K562 (cell line): ENCODE results near the gene RSRC1.

ENCODE experiments used
- FOSL1 ChIP-seq: fragments of 200-800 bp; sonication (Bioruptor generic); conservative IDR thresholded peaks from 2 replicates; pipeline ENCODE4 v1.6.1; 2016; ENCODE audit warnings: missing genetic modification characterization, missing compliant biosample characterization
- POLR2A ChIP-seq: fragments of 450-650 bp; conservative IDR thresholded peaks from 2 replicates; pipeline ENCODE4 v1.6.1; 2016
- POLR2AphosphoS5 ChIP-seq: IDR thresholded peaks from 2 replicates; pipeline ENCODE4 v1.6.1; 2011; ENCODE audit warnings: mild to moderate bottlenecking, low read depth, low read length, moderate library complexity; ENCODE audit not compliant: control insufficient read depth, insufficient read depth
- RAD21 ChIP-seq, 2 experiments: fragments of 250-450 bp in 1 of 2; fragments of 450-650 bp in 1 of 2; sonication (Bioruptor Pico) in 1 of 2; formaldehyde crosslinking in 1 of 2; IDR thresholded peaks in 1 of 2; conservative IDR thresholded peaks in 1 of 2; 2 replicates each; pipeline versions ENCODE4 v1.4.0 to v1.8.0; 2020 to 2022; ENCODE audit warnings: mild to moderate bottlenecking in 2 of 2, moderate library complexity in 1 of 2
- RBBP5 ChIP-seq: fragments of 200-600 bp; sonication (generic); IDR thresholded peaks from 2 replicates; pipeline ENCODE4 v1.6.1; 2012; ENCODE audit warnings: borderline replicate concordance, mild to moderate bottlenecking, low read length, control low read depth, inconsistent platforms; ENCODE audit not compliant: insufficient read depth, poor library complexity, severe bottlenecking
- SIX5 ChIP-seq, 2 experiments: IDR thresholded peaks; 2 replicates each; pipeline ENCODE4 v1.6.1; 2011; ENCODE audit warnings: low read length in 2 of 2, borderline replicate concordance in 1 of 2, low read depth in 1 of 2, mild to moderate bottlenecking in 1 of 2, moderate library complexity in 1 of 2; ENCODE audit not compliant: insufficient read depth in 1 of 2
- ZBTB1 ChIP-seq: sonication (generic); formaldehyde crosslinking; IDR thresholded peaks from 2 replicates; pipeline ENCODE4 v1.8.1; 2023; ENCODE audit warnings: missing genetic modification reagents, low read depth, mild to moderate bottlenecking, borderline replicate concordance
- ZFX ChIP-seq: sonication (generic); formaldehyde crosslinking; IDR thresholded peaks from 2 replicates; pipeline ENCODE4 v1.8.0; 2022; ENCODE audit warnings: mild to moderate bottlenecking, missing genetic modification reagents, moderate library complexity
- ZNF12 ChIP-seq: sonication (generic); formaldehyde crosslinking; IDR thresholded peaks from 2 replicates; pipeline ENCODE4 v1.4.0; 2020; ENCODE audit warnings: mild to moderate bottlenecking, missing genetic modification reagents
- ZNF212 ChIP-seq: fragments of 450-650 bp; formaldehyde crosslinking; IDR thresholded peaks from 2 replicates; pipeline ENCODE4 v1.4.0; 2020; ENCODE audit warnings: mild to moderate bottlenecking
- TF ChIP-seq, protein P1 (sequence below): sonication (generic); formaldehyde crosslinking; IDR thresholded peaks from 2 replicates; pipeline ENCODE4 v1.8.0; 2022; ENCODE audit warnings: missing genetic modification reagents, mild to moderate bottlenecking, borderline replicate concordance
- TF ChIP-seq, protein P2 (sequence below), 2 experiments: fragments of 450-650 bp; formaldehyde crosslinking in 1 of 2; IDR thresholded peaks; 2 replicates each; pipeline versions ENCODE4 v1.4.0 to v1.6.1; 2014 to 2020; ENCODE audit warnings: mild to moderate bottlenecking in 2 of 2, borderline replicate concordance in 1 of 2, low read depth in 1 of 2
- TF ChIP-seq, protein P3 (sequence below), 2 experiments: IDR thresholded peaks; 2 replicates each; pipeline ENCODE4 v1.6.1; 2011; ENCODE audit warnings: borderline replicate concordance in 1 of 2, control low read depth in 1 of 2, low read depth in 1 of 2, low read length in 1 of 2, mild to moderate bottlenecking in 1 of 2, mixed read lengths in 1 of 2, moderate library complexity in 1 of 2; ENCODE audit not compliant: insufficient read depth in 1 of 2, insufficient read length in 1 of 2, poor library complexity in 1 of 2, severe bottlenecking in 1 of 2; ENCODE audit errors: extremely low read depth in 1 of 2
- TF ChIP-seq, protein P4 (sequence below): fragments of 250-450 bp; sonication (Bioruptor Pico); IDR thresholded peaks from 2 replicates; pipeline ENCODE4 v1.5.0; 2020; ENCODE audit warnings: mild to moderate bottlenecking, borderline replicate concordance

DNA sequence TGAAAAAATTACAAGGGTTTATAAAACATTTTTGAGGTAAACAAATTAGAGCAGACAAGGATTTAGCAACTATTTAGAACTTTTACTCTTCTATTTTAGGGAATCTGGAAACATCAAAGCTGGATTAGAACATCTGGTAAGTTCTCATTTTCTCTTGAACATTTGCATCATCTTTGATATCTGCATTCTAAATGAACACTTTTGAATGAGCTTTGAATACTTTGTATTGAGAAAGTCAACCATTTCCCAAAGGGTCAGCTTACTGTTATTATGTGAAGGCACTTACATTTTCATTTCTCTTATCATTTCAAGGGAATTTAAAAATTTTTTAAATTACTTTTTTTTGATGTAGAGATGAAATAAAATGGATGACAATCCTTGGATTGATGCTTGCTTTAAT, 188.1 kb downstream of the RSRC1 start:
- no peak for TF ChIP-seq RBBP5
- no peak for TF ChIP-seq RAD21 (CRISPR knock-in tag; conservative IDR thresholded peaks at IDR 0.05 in 1 of 2, IDR thresholded peaks at IDR 0.05 in 1 of 2)
- TF ChIP-seq, protein P1, sequence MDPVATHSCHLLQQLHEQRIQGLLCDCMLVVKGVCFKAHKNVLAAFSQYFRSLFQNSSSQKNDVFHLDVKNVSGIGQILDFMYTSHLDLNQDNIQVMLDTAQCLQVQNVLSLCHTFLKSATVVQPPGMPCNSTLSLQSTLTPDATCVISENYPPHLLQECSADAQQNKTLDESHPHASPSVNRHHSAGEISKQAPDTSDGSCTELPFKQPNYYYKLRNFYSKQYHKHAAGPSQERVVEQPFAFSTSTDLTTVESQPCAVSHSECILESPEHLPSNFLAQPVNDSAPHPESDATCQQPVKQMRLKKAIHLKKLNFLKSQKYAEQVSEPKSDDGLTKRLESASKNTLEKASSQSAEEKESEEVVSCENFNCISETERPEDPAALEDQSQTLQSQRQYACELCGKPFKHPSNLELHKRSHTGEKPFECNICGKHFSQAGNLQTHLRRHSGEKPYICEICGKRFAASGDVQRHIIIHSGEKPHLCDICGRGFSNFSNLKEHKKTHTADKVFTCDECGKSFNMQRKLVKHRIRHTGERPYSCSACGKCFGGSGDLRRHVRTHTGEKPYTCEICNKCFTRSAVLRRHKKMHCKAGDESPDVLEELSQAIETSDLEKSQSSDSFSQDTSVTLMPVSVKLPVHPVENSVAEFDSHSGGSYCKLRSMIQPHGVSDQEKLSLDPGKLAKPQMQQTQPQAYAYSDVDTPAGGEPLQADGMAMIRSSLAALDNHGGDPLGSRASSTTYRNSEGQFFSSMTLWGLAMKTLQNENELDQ (CRISPR knock-in tag) = no peak
- no peak for TF ChIP-seq ZNF12 (CRISPR knock-in tag)
- TF ChIP-seq POLR2A = no peak
- TF ChIP-seq POLR2AphosphoS5 = no peak
- TF ChIP-seq, protein P2, sequence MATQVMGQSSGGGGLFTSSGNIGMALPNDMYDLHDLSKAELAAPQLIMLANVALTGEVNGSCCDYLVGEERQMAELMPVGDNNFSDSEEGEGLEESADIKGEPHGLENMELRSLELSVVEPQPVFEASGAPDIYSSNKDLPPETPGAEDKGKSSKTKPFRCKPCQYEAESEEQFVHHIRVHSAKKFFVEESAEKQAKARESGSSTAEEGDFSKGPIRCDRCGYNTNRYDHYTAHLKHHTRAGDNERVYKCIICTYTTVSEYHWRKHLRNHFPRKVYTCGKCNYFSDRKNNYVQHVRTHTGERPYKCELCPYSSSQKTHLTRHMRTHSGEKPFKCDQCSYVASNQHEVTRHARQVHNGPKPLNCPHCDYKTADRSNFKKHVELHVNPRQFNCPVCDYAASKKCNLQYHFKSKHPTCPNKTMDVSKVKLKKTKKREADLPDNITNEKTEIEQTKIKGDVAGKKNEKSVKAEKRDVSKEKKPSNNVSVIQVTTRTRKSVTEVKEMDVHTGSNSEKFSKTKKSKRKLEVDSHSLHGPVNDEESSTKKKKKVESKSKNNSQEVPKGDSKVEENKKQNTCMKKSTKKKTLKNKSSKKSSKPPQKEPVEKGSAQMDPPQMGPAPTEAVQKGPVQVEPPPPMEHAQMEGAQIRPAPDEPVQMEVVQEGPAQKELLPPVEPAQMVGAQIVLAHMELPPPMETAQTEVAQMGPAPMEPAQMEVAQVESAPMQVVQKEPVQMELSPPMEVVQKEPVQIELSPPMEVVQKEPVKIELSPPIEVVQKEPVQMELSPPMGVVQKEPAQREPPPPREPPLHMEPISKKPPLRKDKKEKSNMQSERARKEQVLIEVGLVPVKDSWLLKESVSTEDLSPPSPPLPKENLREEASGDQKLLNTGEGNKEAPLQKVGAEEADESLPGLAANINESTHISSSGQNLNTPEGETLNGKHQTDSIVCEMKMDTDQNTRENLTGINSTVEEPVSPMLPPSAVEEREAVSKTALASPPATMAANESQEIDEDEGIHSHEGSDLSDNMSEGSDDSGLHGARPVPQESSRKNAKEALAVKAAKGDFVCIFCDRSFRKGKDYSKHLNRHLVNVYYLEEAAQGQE (IDR thresholded peaks at IDR 0.05; ENCODE audit: borderline replicate concordance) = no peak
- TF ChIP-seq, protein P2 (CRISPR knock-in tag; IDR thresholded peaks at IDR 0.05; ENCODE audit: low read depth) = no peak
- TF ChIP-seq, protein P3, sequence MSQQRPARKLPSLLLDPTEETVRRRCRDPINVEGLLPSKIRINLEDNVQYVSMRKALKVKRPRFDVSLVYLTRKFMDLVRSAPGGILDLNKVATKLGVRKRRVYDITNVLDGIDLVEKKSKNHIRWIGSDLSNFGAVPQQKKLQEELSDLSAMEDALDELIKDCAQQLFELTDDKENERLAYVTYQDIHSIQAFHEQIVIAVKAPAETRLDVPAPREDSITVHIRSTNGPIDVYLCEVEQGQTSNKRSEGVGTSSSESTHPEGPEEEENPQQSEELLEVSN (IDR thresholded peaks at IDR 0.05; ENCODE audit: borderline replicate concordance in 1 of 2, extremely low read depth in 1 of 2, insufficient read depth in 1 of 2, insufficient read length in 1 of 2, low read depth in 1 of 2, low read length in 1 of 2, poor library complexity in 1 of 2, severe bottlenecking in 1 of 2) = no peak
- no peak for TF ChIP-seq SIX5 (IDR thresholded peaks at IDR 0.05; ENCODE audit: borderline replicate concordance in 1 of 2, insufficient read depth in 1 of 2, low read depth in 1 of 2, low read length in 2 of 2)
- TF ChIP-seq FOSL1 (tag) = no peak
- no peak for TF ChIP-seq ZBTB1 (CRISPR knock-in tag)
- no peak for TF ChIP-seq ZNF212
- TF ChIP-seq, protein P4, sequence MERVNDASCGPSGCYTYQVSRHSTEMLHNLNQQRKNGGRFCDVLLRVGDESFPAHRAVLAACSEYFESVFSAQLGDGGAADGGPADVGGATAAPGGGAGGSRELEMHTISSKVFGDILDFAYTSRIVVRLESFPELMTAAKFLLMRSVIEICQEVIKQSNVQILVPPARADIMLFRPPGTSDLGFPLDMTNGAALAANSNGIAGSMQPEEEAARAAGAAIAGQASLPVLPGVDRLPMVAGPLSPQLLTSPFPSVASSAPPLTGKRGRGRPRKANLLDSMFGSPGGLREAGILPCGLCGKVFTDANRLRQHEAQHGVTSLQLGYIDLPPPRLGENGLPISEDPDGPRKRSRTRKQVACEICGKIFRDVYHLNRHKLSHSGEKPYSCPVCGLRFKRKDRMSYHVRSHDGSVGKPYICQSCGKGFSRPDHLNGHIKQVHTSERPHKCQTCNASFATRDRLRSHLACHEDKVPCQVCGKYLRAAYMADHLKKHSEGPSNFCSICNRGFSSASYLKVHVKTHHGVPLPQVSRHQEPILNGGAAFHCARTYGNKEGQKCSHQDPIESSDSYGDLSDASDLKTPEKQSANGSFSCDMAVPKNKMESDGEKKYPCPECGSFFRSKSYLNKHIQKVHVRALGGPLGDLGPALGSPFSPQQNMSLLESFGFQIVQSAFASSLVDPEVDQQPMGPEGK (CRISPR knock-in tag) = no peak
- no peak for TF ChIP-seq ZFX
